Tibial nerve (tissue), 4 donors: ENCODE measurements around the gene IGF2. TPM values are rescaled to one million over a fixed set of nuclear protein-coding genes. Genes with fewer than 3 reads are reported as not detected.

ENCODE experiments used
- DNase-seq, 2 donors: peaks; one replicate each; pipeline ENCODE4 v3.0.0-alpha.2; 2019; ENCODE audit warnings: low spot score in 2 of 2
- H3K27ac ChIP-seq, 4 donors: fragments of 200-600 bp; sonication (generic) in 3 of 4; one replicate each; pipeline ENCODE4 v1.5.1; 2017 to 2019; ENCODE audit warnings: mild to moderate bottlenecking in 1 of 4
- H3K27me3 ChIP-seq, 2 donors: fragments of 200-600 bp; sonication (generic) in 1 of 2; one replicate each; pipeline versions ENCODE4 v1.5.1 to v1.6.0; 2017 to 2019
- H3K36me3 ChIP-seq, 3 donors: fragments of 200-600 bp; sonication (generic); one replicate each; pipeline ENCODE4 v1.5.1; 2018 to 2019
- H3K4me1 ChIP-seq, 4 donors: fragments of 200-600 bp; sonication (generic) in 3 of 4; one replicate each; pipeline ENCODE4 v1.5.1; 2017 to 2019
- H3K4me3 ChIP-seq, 4 donors: fragments of 200-600 bp; sonication (generic) in 3 of 4; one replicate each; pipeline ENCODE4 v1.5.1; 2017 to 2019; ENCODE audit warnings: mild to moderate bottlenecking in 1 of 4, moderate library complexity in 1 of 4
- H3K9me3 ChIP-seq, 4 donors: fragments of 200-600 bp; sonication (generic) in 3 of 4; one replicate each; pipeline ENCODE4 v1.5.1; 2017 to 2019
- CTCF ChIP-seq, 5 experiments: fragments of 200-600 bp in 3 of 5; fragments of 450-650 bp in 2 of 5; sonication (generic) in 3 of 5; IDR thresholded peaks; one replicate each; pipeline ENCODE4 v1.5.1; 2016 to 2019; ENCODE audit warnings: antibody characterized with exemption in 5 of 5, mild to moderate bottlenecking in 3 of 5, moderate library complexity in 2 of 5
- EP300 ChIP-seq, 2 donors: sonication (generic); formaldehyde crosslinking; IDR thresholded peaks; one replicate each; pipeline ENCODE4 v1.6.1; 2017; ENCODE audit warnings: antibody characterized with exemption in 2 of 2, mild to moderate bottlenecking in 1 of 2
- POLR2A ChIP-seq, 2 donors: fragments of 450-650 bp; IDR thresholded peaks; one replicate each; pipeline ENCODE4 v1.6.1; 2017; ENCODE audit warnings: antibody characterized with exemption in 2 of 2, mild to moderate bottlenecking in 2 of 2, moderate library complexity in 2 of 2
- WGBS, 2 donors: methylation state at CpG; one replicate each; pipeline ENCODE4 v1.1.5; 2018; 5-methylcytosine and 5-hydroxymethylcytosine counted together
- total RNA-seq, 4 donors: library from RNA; depleted of rRNA; stranded (reverse); fragments of >200 nt; gene quantifications; one replicate each; pipeline ENCODE4 v1.1.0, GENCODE V29; 2016

IGF2 gene
- total RNA-seq, 4 donors from 2014 or later: 131 to 246 (median 173) TPM

GRCh38 chr11:2101171-2101675 lies 38.0 kb downstream of the IGF2 start:
- Histone ChIP-seq H3K9me3 (no peaks in the 10 kb centered on the region), H3K27me3 (no peaks in the 10 kb centered on the region), H3K36me3 (no peaks in the 10 kb centered on the region), H3K4me1 (peaks cover 0 to 42% (median 17%) of the 10 kb centered on the region in 4 donors), H3K27ac (no peak overlapping the region), H3K4me3 (no peak overlapping the region)
- 86 to 90% methylated on average over 10 of the region's 10 CpGs for WGBS, 2 donors
- TF ChIP-seq POLR2A (IDR thresholded peaks at IDR 0.05): no peak
- TF ChIP-seq CTCF (IDR thresholded peaks at IDR 0.05): no peak
- no peak for TF ChIP-seq EP300 (IDR thresholded peaks at IDR 0.05)
- no peak for DNase-seq

- H3K36me3 ChIP-seq: no peaks in the 10 kb centered on the region
- 77 to 93% methylated on average over 6 to 17 of the region's 25 CpGs for WGBS, 2 donors
- H3K27me3 ChIP-seq: no peaks in the 10 kb centered on the region
- peak overlapping the region in 1 of 4 donors; percentile 33 for H3K27ac ChIP-seq
- H3K4me3 ChIP-seq: no peak overlapping the region
- H3K4me1 ChIP-seq: peaks cover 0 to 48% (median 18%) of the 10 kb centered on the region in 4 donors
- TF ChIP-seq EP300 (IDR thresholded peaks at IDR 0.05) (no peak), POLR2A (IDR thresholded peaks at IDR 0.05) (no peak), CTCF (IDR thresholded peaks at IDR 0.05) (no peak)
- DNase-seq: no peak
- H3K9me3 ChIP-seq: no peaks in the 10 kb centered on the region
These were observed 38.6 kb downstream of the IGF2 start for GRCh38 chr11:2100361-2101170.

- DNase-seq: no peak
- peaks cover 0 to 56% (median 18%) of the 10 kb centered on the region in 4 donors for H3K4me1 ChIP-seq
- WGBS, 2 donors: 55 to 70% methylated on average over 11 to 14 of the region's 20 CpGs
These were observed 39.5 kb downstream of the IGF2 start for GRCh38 chr11:2099516-2100349.

GRCh38 chr11:2098691-2099515 lies 40.3 kb downstream of the IGF2 start:
- peaks cover 0 to 64% (median 18%) of the 10 kb centered on the region in 4 donors for H3K4me1 ChIP-seq
- whole genome bisulfite sequencing, 2 donors: 80 to 85% methylated on average over 19 of the region's 22 CpGs
- TF ChIP-seq CTCF (IDR thresholded peaks at IDR 0.05) (no peak), EP300 (IDR thresholded peaks at IDR 0.05) (no peak), POLR2A (IDR thresholded peaks at IDR 0.05) (no peak)

More at GRCh38 chr11:2099516-2100349, 39.5 kb downstream of the IGF2 start:
- no peak for TF ChIP-seq POLR2A (IDR thresholded peaks at IDR 0.05)
- TF ChIP-seq EP300 (IDR thresholded peaks at IDR 0.05): no peak
- TF ChIP-seq CTCF (IDR thresholded peaks at IDR 0.05): no peak
- Histone ChIP-seq H3K27me3 (no peaks in the 10 kb centered on the region), H3K27ac (peak overlapping the region in 1 of 4 donors; percentile 33), H3K4me3 (no peak overlapping the region), H3K9me3 (no peaks in the 10 kb centered on the region), H3K36me3 (no peaks in the 10 kb centered on the region)

More at GRCh38 chr11:2098691-2099515, 40.3 kb downstream of the IGF2 start:
- H3K36me3 ChIP-seq: no peaks in the 10 kb centered on the region
- no peaks in the 10 kb centered on the region for H3K9me3 ChIP-seq
- peak overlapping the region in 1 of 4 donors; percentile 15 for H3K27ac ChIP-seq
- no peak for DNase-seq
- H3K4me3 ChIP-seq: no peak overlapping the region
- no peaks in the 10 kb centered on the region for H3K27me3 ChIP-seq
